A549 (cell line): Measurements from ENCODE around the gene WNT6. TPM values are rescaled to one million over a fixed set of nuclear protein-coding genes. Genes with fewer than 3 reads are reported as not detected.

Experiments
- ATAC-seq, 2 experiments: fragments of 200-7000 bp in 1 of 2; fragments of >200 bp in 1 of 2; cut with Nextera tagmentation in 1 of 2; cut with Tn5 transposase in 1 of 2; 3 replicates each; pipeline versions ENCODE4 v1.8.0 to v1.9.1; 2018 to 2020; ENCODE audit warnings: mild to moderate bottlenecking in 1 of 2, moderate library complexity in 1 of 2
- CTCF ChIA-PET: fragments of 300-600 bp; sonication (Branson Sonifier 250); formaldehyde crosslinking; extraction: SDS; loops from one replicate; lab custom pipeline; 2021; ENCODE audit warnings: antibody characterized with exemption, inconsistent platforms; lab: Yijun Ruan, JAX
- POLR2A ChIA-PET: fragments of 350-600 bp; formaldehyde crosslinking; extraction: SDS; loops from one replicate; lab custom pipeline; 2021; ENCODE audit warnings: antibody characterized with exemption, inconsistent platforms; lab: Yijun Ruan, JAX
- DNase-seq, 2 experiments: peaks; one replicate each; pipeline versions ENCODE4 v3.0.0 to v3.0.0-alpha.2; 2011 to 2016; ENCODE audit warnings: low read depth in 1 of 2, low spot score in 1 of 2
- FAIRE-seq: peaks from 2 replicates; lab custom pipeline; 2011; peaks lifted over from hg19 to GRCh38; lab: Jason Lieb, UNC
- H3K27ac ChIP-seq, 2 experiments: fragments of >200 bp; sonication (Bioruptor Twin); formaldehyde crosslinking; 3 replicates each; pipeline ENCODE4 v1.5.1; 2016 to 2017
- H3K4me1 ChIP-seq: fragments of >200 bp; sonication (Bioruptor Twin); formaldehyde crosslinking; 3 replicates; pipeline ENCODE4 v1.6.1; 2016
- H3K4me2 ChIP-seq: fragments of >200 bp; sonication (Bioruptor Twin); formaldehyde crosslinking; 3 replicates; pipeline ENCODE4 v1.6.1; 2016
- H3K4me3 ChIP-seq: fragments of >200 bp; sonication (Bioruptor Twin); formaldehyde crosslinking; 3 replicates; pipeline ENCODE4 v1.5.1; 2016
- H3K9me3 ChIP-seq: fragments of >200 bp; sonication (Bioruptor Twin); formaldehyde crosslinking; 3 replicates; pipeline ENCODE4 v1.6.1; 2016
- CBX8 ChIP-seq: fragments of 200-600 bp; sonication (generic); IDR thresholded peaks from 2 replicates; pipeline ENCODE4 v1.6.1; 2016
- CEBPB ChIP-seq, 2 experiments: fragments of >200 bp in 1 of 2; sonication (Bioruptor Twin) in 1 of 2; formaldehyde crosslinking in 1 of 2; IDR thresholded peaks; 2 replicates each; pipeline ENCODE4 v1.6.1; 2012 to 2016
- CHD2 ChIP-seq: fragments of 150-350 bp; IDR thresholded peaks from 2 replicates; pipeline ENCODE4 v1.6.1; 2014; ENCODE audit warnings: low read length; ENCODE audit not compliant: partially characterized antibody
- CHD4 ChIP-seq: fragments of 200-600 bp; sonication (generic); IDR thresholded peaks from 2 replicates; pipeline ENCODE4 v1.6.1; 2016; ENCODE audit warnings: antibody characterized with exemption, mild to moderate bottlenecking, borderline replicate concordance
- EHF ChIP-seq: fragments of 250-450 bp; sonication (Bioruptor Pico); IDR thresholded peaks from 2 replicates; pipeline ENCODE4 v1.5.0; 2020; ENCODE audit warnings: mild to moderate bottlenecking
- EP300 ChIP-seq, 2 experiments: fragments of >200 bp; sonication (Bioruptor Twin); formaldehyde crosslinking; IDR thresholded peaks; 2 replicates in 1 of 2; 3 replicates in 1 of 2; pipeline ENCODE4 v1.6.1; 2016 to 2017
- FOSL2 ChIP-seq, 2 experiments: fragments of 450-650 bp in 1 of 2; fragments of >200 bp in 1 of 2; sonication (Bioruptor Twin) in 1 of 2; formaldehyde crosslinking; IDR thresholded peaks; 2 replicates each; pipeline versions ENCODE4 v1.5.0 to v1.6.1; 2016 to 2020; ENCODE audit warnings: mild to moderate bottlenecking in 1 of 2, moderate library complexity in 1 of 2
- HOXB5 ChIP-seq: fragments of 250-450 bp; sonication (Bioruptor Pico); IDR thresholded peaks from 2 replicates; pipeline ENCODE4 v1.5.0; 2020; ENCODE audit warnings: mild to moderate bottlenecking, moderate library complexity
- MAZ ChIP-seq: fragments of 150-350 bp; IDR thresholded peaks from 2 replicates; pipeline ENCODE4 v1.6.1; 2014; ENCODE audit warnings: antibody characterized with exemption, low read depth, low read length, borderline replicate concordance
- NPAS2 ChIP-seq: fragments of 250-450 bp; sonication (Bioruptor Pico); IDR thresholded peaks from 2 replicates; pipeline ENCODE4 v1.8.0; 2022; ENCODE audit warnings: mild to moderate bottlenecking, moderate library complexity, borderline replicate concordance
- POLR2A ChIP-seq: IDR thresholded peaks from 2 replicates; pipeline ENCODE4 v1.6.1; 2012; ENCODE audit warnings: mild to moderate bottlenecking, low read length
- POLR2AphosphoS2 ChIP-seq: conservative IDR thresholded peaks from 2 replicates; pipeline ENCODE4 v1.6.1; 2012; ENCODE audit warnings: low read length, improper control_type of control experiment, inconsistent platforms
- RARB ChIP-seq: fragments of 250-450 bp; sonication (Bioruptor Pico); IDR thresholded peaks from 2 replicates; pipeline ENCODE4 v1.8.0; 2021; ENCODE audit warnings: mild to moderate bottlenecking, moderate library complexity
- RFX5 ChIP-seq: fragments of 450-650 bp; IDR thresholded peaks from 2 replicates; pipeline ENCODE4 v1.7.1; 2014; ENCODE audit warnings: antibody characterized with exemption, mild to moderate bottlenecking, moderate library complexity
- SMC3 ChIP-seq: fragments of >200 bp; sonication (Bioruptor Twin); formaldehyde crosslinking; IDR thresholded peaks from 3 replicates; pipeline ENCODE4 v1.6.1; 2018; ENCODE audit warnings: inconsistent platforms
- SREBF2 ChIP-seq: fragments of 450-650 bp; IDR thresholded peaks from 2 replicates; pipeline ENCODE4 v1.6.1; 2014; ENCODE audit warnings: mild to moderate bottlenecking, moderate library complexity
- TP53 ChIP-seq: fragments of 250-450 bp; sonication (Bioruptor Pico); IDR thresholded peaks from 2 replicates; pipeline ENCODE4 v1.5.0; 2021; ENCODE audit warnings: mild to moderate bottlenecking, moderate library complexity
- ZC3H11A ChIP-seq: fragments of 450-650 bp; IDR thresholded peaks from 2 replicates; pipeline ENCODE4 v1.6.1; 2014; ENCODE audit warnings: antibody characterized with exemption, mild to moderate bottlenecking
- ZFP36 ChIP-seq: fragments of 450-650 bp; IDR thresholded peaks from 2 replicates; pipeline ENCODE4 v1.6.1; 2014; ENCODE audit warnings: borderline replicate concordance; ENCODE audit not compliant: partially characterized antibody
- ZNF302 ChIP-seq: fragments of 250-450 bp; sonication (Bioruptor Pico); IDR thresholded peaks from 2 replicates; pipeline ENCODE4 v1.9.0; 2021; ENCODE audit warnings: inconsistent platforms, mild to moderate bottlenecking, moderate library complexity
- ZSCAN20 ChIP-seq: fragments of 250-450 bp; sonication (Bioruptor Pico); IDR thresholded peaks from 2 replicates; pipeline ENCODE4 v1.8.0; 2022; ENCODE audit warnings: mild to moderate bottlenecking, moderate library complexity
- WGBS: methylation state at CpG from one replicate; pipeline ENCODE4 v1.1.6; 2017; ENCODE audit errors: missing lambda C conversion rate; 5-methylcytosine and 5-hydroxymethylcytosine counted together
- polyA plus RNA-seq, 4 experiments: library from polyadenylated mRNA; depleted of rRNA in 3 of 4; stranded (reverse); fragments of >200 nt; fragmentation: RNase III in 1 of 4; extraction: RNeasy Plus Mini Kit Qiagen cat#74134 plus additional on column Dnase treatment in 1 of 4; gene quantifications; 2 replicates in 3 of 4; 3 replicates in 1 of 4; pipeline ENCODE4 v1.2.3, GENCODE V29; 2011 to 2017
- TF ChIP-seq, protein P1 (sequence below): fragments of 450-650 bp; IDR thresholded peaks from 2 replicates; pipeline ENCODE4 v1.6.1; 2014; ENCODE audit warnings: antibody characterized with exemption
- TF ChIP-seq, protein P2 (sequence below): fragments of 200-600 bp; sonication (generic); IDR thresholded peaks from 2 replicates; pipeline ENCODE4 v1.6.1; 2016; ENCODE audit warnings: antibody characterized with exemption, mild to moderate bottlenecking, moderate library complexity
- TF ChIP-seq, protein P3 (sequence below): fragments of >200 bp; sonication (Bioruptor Twin); formaldehyde crosslinking; IDR thresholded peaks from 2 replicates; pipeline ENCODE4 v1.6.1; 2016

WNT6 gene
- polyA plus RNA-seq, 2 of the 4 experiments (the other 2 are of a cell fraction), result 0.06 to 0.10 TPM

DNA sequence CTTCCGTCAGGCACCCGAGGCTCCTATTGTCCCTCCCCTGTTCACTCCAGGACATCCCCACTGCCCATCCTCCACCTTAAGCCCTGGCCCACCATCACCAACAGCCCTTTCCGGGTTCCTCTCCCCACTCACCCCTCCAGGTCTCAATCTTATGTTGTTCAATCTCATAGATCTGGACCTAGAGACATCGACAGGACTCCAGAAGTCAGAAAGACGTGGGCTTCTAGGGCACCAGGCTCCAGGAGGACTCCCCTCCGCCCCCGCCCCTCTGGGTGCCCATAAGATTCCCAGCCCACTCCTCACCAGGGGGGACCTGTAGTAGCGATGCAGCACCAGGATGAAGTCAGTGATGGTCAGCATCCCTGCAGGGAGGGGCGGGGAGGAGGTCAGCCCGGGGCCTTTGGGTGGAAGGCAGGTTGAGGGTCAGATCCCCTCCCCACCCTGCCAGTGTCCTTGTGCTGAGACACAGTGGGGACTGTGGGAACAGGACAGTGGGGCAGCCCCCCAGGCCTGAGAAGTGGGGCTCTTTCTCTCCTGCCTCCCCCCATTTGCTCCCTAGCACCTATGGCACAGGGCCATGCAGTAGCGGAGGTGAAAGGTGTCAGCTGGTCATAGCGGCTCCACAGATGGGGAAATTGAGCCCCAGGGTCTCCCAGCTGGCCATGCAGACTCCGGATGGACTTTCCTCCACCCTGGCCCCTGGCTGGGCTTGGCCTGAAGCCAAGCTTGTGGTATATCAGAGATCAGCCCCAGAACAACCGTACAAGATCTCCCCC lies 31.7 kb upstream of the WNT6 start:
- no peak for DNase-seq
- no peak for ATAC-seq
- ChIA-PET CTCF (interaction anchor here (0.8 to 2.6 kb wide), 2 partner anchors 20 to 118 kb away, joined by 3 to 8 read pairs; partner anchors contain the start of gene TTLL4), POLR2A (no interaction called here)
- no peak for TF ChIP-seq ZC3H11A
- no peak for TF ChIP-seq CHD2
- no peak for TF ChIP-seq RARB (CRISPR knock-in tag)
- no peak for TF ChIP-seq NPAS2
- TF ChIP-seq FOSL2 (IDR thresholded peaks at IDR 0.05), result no peak
- no peak for TF ChIP-seq FOSL2 (CRISPR knock-in tag; IDR thresholded peaks at IDR 0.05)
- TF ChIP-seq ZNF302 (CRISPR knock-in tag), result no peak
- TF ChIP-seq SMC3, result no peak
- TF ChIP-seq HOXB5 (CRISPR knock-in tag), result no peak
- peaks cover 8% of the 10 kb centered on the region; the same call in 2 of the 3 replicates for H3K4me1 ChIP-seq
- FAIRE-seq, result no peak
- no peak overlapping the region for H3K4me3 ChIP-seq
- H3K4me2 ChIP-seq, result no peak overlapping the region
- WGBS, result 55% methylated on average over 10 of the region's 14 CpGs
- no peak overlapping the region for H3K27ac ChIP-seq
- H3K9me3 ChIP-seq, result no peaks in the 10 kb centered on the region

DNA sequence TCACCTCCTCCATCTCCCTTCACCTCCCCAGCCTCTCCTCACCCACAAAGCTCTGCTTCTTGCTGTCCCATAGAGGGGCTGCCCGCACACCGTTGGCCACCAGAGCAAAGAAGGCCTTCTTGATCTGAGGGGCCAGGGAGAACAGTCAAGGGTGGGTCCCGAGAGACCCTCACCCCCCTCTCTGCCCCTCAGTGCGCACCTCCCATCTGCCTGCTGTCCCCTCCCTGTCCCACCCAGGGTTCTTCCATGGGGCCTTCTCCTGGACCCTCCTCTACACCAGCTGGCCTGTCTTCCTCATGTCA lies 31.2 kb upstream of the WNT6 start:
- ChIA-PET CTCF (interaction anchor here (0.8 to 2.6 kb wide), 4 partner anchors 19 to 118 kb away, joined by 3 to 8 read pairs (median 4); partner anchors contain the start of gene TTLL4), POLR2A (no interaction called here)
- DNase-seq, result no peak
- 55% methylated on average over 4 of the region's 4 CpGs for WGBS
- TF ChIP-seq POLR2A (no peak), EHF (CRISPR knock-in tag) (no peak), CHD4 (no peak), EP300 (IDR thresholded peaks at IDR 0.05) (no peak), MAZ (no peak), SREBF2 (no peak), HOXB5 (CRISPR knock-in tag) (no peak), ZSCAN20 (no peak), RFX5 (no peak), ZFP36 (no peak), POLR2AphosphoS2 (no peak), CEBPB (IDR thresholded peaks at IDR 0.05) (no peak), TP53 (CRISPR knock-in tag) (no peak), ZC3H11A (no peak), CBX8 (no peak), RARB (CRISPR knock-in tag) (no peak)
- TF ChIP-seq, protein P1, sequence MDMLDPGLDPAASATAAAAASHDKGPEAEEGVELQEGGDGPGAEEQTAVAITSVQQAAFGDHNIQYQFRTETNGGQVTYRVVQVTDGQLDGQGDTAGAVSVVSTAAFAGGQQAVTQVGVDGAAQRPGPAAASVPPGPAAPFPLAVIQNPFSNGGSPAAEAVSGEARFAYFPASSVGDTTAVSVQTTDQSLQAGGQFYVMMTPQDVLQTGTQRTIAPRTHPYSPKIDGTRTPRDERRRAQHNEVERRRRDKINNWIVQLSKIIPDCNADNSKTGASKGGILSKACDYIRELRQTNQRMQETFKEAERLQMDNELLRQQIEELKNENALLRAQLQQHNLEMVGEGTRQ, result no peak
- TF ChIP-seq, protein P2, sequence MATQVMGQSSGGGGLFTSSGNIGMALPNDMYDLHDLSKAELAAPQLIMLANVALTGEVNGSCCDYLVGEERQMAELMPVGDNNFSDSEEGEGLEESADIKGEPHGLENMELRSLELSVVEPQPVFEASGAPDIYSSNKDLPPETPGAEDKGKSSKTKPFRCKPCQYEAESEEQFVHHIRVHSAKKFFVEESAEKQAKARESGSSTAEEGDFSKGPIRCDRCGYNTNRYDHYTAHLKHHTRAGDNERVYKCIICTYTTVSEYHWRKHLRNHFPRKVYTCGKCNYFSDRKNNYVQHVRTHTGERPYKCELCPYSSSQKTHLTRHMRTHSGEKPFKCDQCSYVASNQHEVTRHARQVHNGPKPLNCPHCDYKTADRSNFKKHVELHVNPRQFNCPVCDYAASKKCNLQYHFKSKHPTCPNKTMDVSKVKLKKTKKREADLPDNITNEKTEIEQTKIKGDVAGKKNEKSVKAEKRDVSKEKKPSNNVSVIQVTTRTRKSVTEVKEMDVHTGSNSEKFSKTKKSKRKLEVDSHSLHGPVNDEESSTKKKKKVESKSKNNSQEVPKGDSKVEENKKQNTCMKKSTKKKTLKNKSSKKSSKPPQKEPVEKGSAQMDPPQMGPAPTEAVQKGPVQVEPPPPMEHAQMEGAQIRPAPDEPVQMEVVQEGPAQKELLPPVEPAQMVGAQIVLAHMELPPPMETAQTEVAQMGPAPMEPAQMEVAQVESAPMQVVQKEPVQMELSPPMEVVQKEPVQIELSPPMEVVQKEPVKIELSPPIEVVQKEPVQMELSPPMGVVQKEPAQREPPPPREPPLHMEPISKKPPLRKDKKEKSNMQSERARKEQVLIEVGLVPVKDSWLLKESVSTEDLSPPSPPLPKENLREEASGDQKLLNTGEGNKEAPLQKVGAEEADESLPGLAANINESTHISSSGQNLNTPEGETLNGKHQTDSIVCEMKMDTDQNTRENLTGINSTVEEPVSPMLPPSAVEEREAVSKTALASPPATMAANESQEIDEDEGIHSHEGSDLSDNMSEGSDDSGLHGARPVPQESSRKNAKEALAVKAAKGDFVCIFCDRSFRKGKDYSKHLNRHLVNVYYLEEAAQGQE, result no peak
- TF ChIP-seq, protein P3, sequence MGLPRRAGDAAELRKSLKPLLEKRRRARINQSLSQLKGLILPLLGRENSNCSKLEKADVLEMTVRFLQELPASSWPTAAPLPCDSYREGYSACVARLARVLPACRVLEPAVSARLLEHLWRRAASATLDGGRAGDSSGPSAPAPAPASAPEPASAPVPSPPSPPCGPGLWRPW, result no peak
- ATAC-seq, result no peak
- no peak overlapping the region for H3K27ac ChIP-seq
- H3K4me2 ChIP-seq, result no peak overlapping the region
- H3K4me3 ChIP-seq, result no peak overlapping the region
- peaks cover 8% of the 10 kb centered on the region; the same call in 2 of the 3 replicates for H3K4me1 ChIP-seq
- no peak for FAIRE-seq
- no peaks in the 10 kb centered on the region for H3K9me3 ChIP-seq
